KMS-11 (cell line): ENCODE results near the gene GABRB3.

ENCODE experiments used
- H2AFZ ChIP-seq: fragments of 200-600 bp; sonication (generic); 2 replicates; pipeline ENCODE4 v1.6.1; 2016; ENCODE audit warnings: antibody characterized with exemption, mixed run types, low read depth
- H3K27ac ChIP-seq: fragments of 200-600 bp; sonication (generic); 2 replicates; pipeline ENCODE4 v1.6.1; 2016; ENCODE audit warnings: mild to moderate bottlenecking, mixed run types
- H3K27me3 ChIP-seq: fragments of 200-600 bp; sonication (generic); 2 replicates; pipeline ENCODE4 v1.6.1; 2017; ENCODE audit warnings: mild to moderate bottlenecking, low read depth, mixed run types, moderate library complexity; ENCODE audit not compliant: insufficient read depth
- H3K36me3 ChIP-seq: fragments of 200-600 bp; sonication (generic); 2 replicates; pipeline ENCODE4 v1.6.1; 2017; ENCODE audit warnings: mild to moderate bottlenecking, mixed run types; ENCODE audit not compliant: insufficient read depth
- H3K4me1 ChIP-seq: fragments of 200-600 bp; sonication (generic); 2 replicates; pipeline ENCODE4 v1.6.1; 2016; ENCODE audit warnings: mild to moderate bottlenecking, low read depth, mixed run types; ENCODE audit not compliant: poor library complexity, severe bottlenecking
- H3K4me2 ChIP-seq: fragments of 200-600 bp; sonication (generic); 2 replicates; pipeline ENCODE4 v1.7.0; 2016; ENCODE audit warnings: mild to moderate bottlenecking, mixed run types
- H3K4me3 ChIP-seq: fragments of 200-600 bp; sonication (generic); IDR thresholded peaks from 2 replicates; pipeline ENCODE4 v1.6.1; 2017; ENCODE audit warnings: low read depth, low read length, mixed read lengths; ENCODE audit not compliant: insufficient read depth
- H3K79me2 ChIP-seq: fragments of 200-600 bp; sonication (generic); 2 replicates; pipeline ENCODE4 v1.6.1; 2016; ENCODE audit warnings: low read depth, mixed run types; ENCODE audit not compliant: insufficient read depth
- H3K9ac ChIP-seq: fragments of 200-600 bp; sonication (generic); 2 replicates; pipeline ENCODE4 v1.6.1; 2016; ENCODE audit warnings: mild to moderate bottlenecking, mixed run types
- H4K20me1 ChIP-seq: fragments of 200-600 bp; sonication (generic); 2 replicates; pipeline ENCODE4 v1.6.1; 2016; ENCODE audit warnings: mild to moderate bottlenecking, mixed run types; ENCODE audit not compliant: insufficient read depth
- CTCF ChIP-seq: fragments of 200-600 bp; sonication (generic); conservative IDR thresholded peaks from 2 replicates; pipeline ENCODE4 v1.6.1; 2017; ENCODE audit warnings: low read depth, mild to moderate bottlenecking, antibody characterized with exemption, low read length, moderate library complexity, mixed read lengths

GABRB3 gene

GRCh38 chr15:26624128-26624527 lies 148.7 kb downstream of the GABRB3 start:
- Histone ChIP-seq H3K79me2 (no peaks in the 10 kb centered on the region), H3K4me2 (no peak overlapping the region)

GRCh38 chr15:26623071-26623470 lies 149.8 kb downstream of the GABRB3 start:
- Histone ChIP-seq H3K4me3 (no peak overlapping the region), H3K36me3 (no peaks in the 10 kb centered on the region), H4K20me1 (no peaks in the 10 kb centered on the region), H3K9ac (no peak overlapping the region), H3K4me1 (no peaks in the 10 kb centered on the region), H3K79me2 (no peaks in the 10 kb centered on the region), H2AFZ (no peak overlapping the region), H3K4me2 (no peak overlapping the region), H3K27ac (no peak overlapping the region), H3K27me3 (no peaks in the 10 kb centered on the region)
- no peak for TF ChIP-seq CTCF

More at GRCh38 chr15:26624128-26624527, 148.7 kb downstream of the GABRB3 start:
- TF ChIP-seq CTCF: no peak
- Histone ChIP-seq H3K27me3 (no peaks in the 10 kb centered on the region), H3K4me1 (no peaks in the 10 kb centered on the region), H3K36me3 (no peaks in the 10 kb centered on the region), H2AFZ (no peak overlapping the region), H3K27ac (no peak overlapping the region), H3K9ac (no peak overlapping the region), H4K20me1 (no peaks in the 10 kb centered on the region), H3K4me3 (no peak overlapping the region)

GRCh38 chr15:26621816-26622215 lies 151.1 kb downstream of the GABRB3 start:
- no peak overlapping the region for H2AFZ ChIP-seq
- H3K4me1 ChIP-seq: no peaks in the 10 kb centered on the region
- H3K79me2 ChIP-seq: no peaks in the 10 kb centered on the region
- no peak overlapping the region for H3K27ac ChIP-seq
- TF ChIP-seq CTCF: no peak
- no peak overlapping the region for H3K4me2 ChIP-seq
- no peak overlapping the region for H3K4me3 ChIP-seq
- no peaks in the 10 kb centered on the region for H3K36me3 ChIP-seq
- no peaks in the 10 kb centered on the region for H4K20me1 ChIP-seq
- no peak overlapping the region for H3K9ac ChIP-seq
- no peaks in the 10 kb centered on the region for H3K27me3 ChIP-seq

GRCh38 chr15:26620528-26621458 lies 152.1 kb downstream of the GABRB3 start:
- Histone ChIP-seq H3K36me3 (no peaks in the 10 kb centered on the region), H3K27ac (no peak overlapping the region), H3K4me2 (no peak overlapping the region), H3K4me1 (no peaks in the 10 kb centered on the region), H4K20me1 (no peaks in the 10 kb centered on the region), H3K4me3 (no peak overlapping the region), H3K9ac (no peak overlapping the region), H3K79me2 (no peaks in the 10 kb centered on the region), H3K27me3 (no peaks in the 10 kb centered on the region), H2AFZ (no peak overlapping the region)
- TF ChIP-seq CTCF: no peak
